Psoas muscle (tissue), 8 donors: ENCODE results near the gene PCDHA7. TPM values are rescaled to one million over a fixed set of nuclear protein-coding genes. Genes with fewer than 3 reads are reported as not detected.

Experiments
- ATAC-seq, 4 donors: fragments of 200-7000 bp; cut with Tn5 transposase; one replicate each; pipeline ENCODE4 v1.9.1; 2020; ENCODE audit warnings: moderate library complexity in 3 of 4, mild to moderate bottlenecking in 2 of 4
- DNase-seq, 2 donors: peaks; one replicate each; pipeline ENCODE4 v3.0.0-alpha.2; 2020
- H3K27ac ChIP-seq: fragments of 200-600 bp; one replicate; pipeline ENCODE4 v1.8.0; 2022
- H3K27me3 ChIP-seq, 3 donors: fragments of 200-600 bp in 1 of 3; one replicate each; pipeline versions ENCODE4 v1.6.1 to v1.8.0; 2013 to 2022; ENCODE audit warnings: low read length in 2 of 3, mild to moderate bottlenecking in 2 of 3, moderate library complexity in 1 of 3; ENCODE audit not compliant: insufficient read depth in 3 of 3
- H3K36me3 ChIP-seq, 2 donors: fragments of 200-600 bp in 1 of 2; one replicate each; pipeline versions ENCODE4 v1.6.1 to v1.8.0; 2013 to 2022; ENCODE audit warnings: low read depth in 1 of 2, mild to moderate bottlenecking in 1 of 2, moderate library complexity in 1 of 2; ENCODE audit not compliant: insufficient read depth in 1 of 2
- H3K4me1 ChIP-seq: fragments of 200-600 bp; one replicate; pipeline ENCODE4 v1.8.0; 2022
- H3K4me3 ChIP-seq: fragments of 200-600 bp; one replicate; pipeline ENCODE4 v1.8.0; 2022; ENCODE audit warnings: mild to moderate bottlenecking
- H3K9me3 ChIP-seq: fragments of 200-600 bp; one replicate; pipeline ENCODE4 v1.8.0; 2022
- WGBS, 3 donors: extraction: QIAGEN DNeasy Blood & Tissue Kit; methylation state at CpG; one replicate each; pipeline versions ENCODE4 v1.1.6 to v1.1.7; 2013; 5-methylcytosine and 5-hydroxymethylcytosine counted together
- intact Hi-C, 2 donors: fragments of 100-400 bp; cut with DNase I; formaldehyde crosslinking; loops; one replicate each; pipeline versions ENCODE4 v1.11.0 to v1.14.2; 2022
- polyA plus RNA-seq, 3 donors: library from polyadenylated mRNA; stranded (reverse); fragments of 200-250 nt; gene quantifications; one replicate each; pipeline ENCODE4 v1.2.3, GENCODE V29; 2013
- total RNA-seq, 4 donors: library from RNA; stranded (reverse); fragmentation: NEBNext Ultra II Directional in 2 of 4; extraction: Animal tissue kit (Norgen Biotek cat#: 25700) in 2 of 4; gene quantifications; one replicate each; pipeline versions ENCODE4 v1.2.1 to v1.2.4, GENCODE V29; 2021 to 2023
- TF ChIP-seq, protein P1 (sequence below): fragments of 200-600 bp; IDR thresholded peaks from one replicate; pipeline ENCODE4 v1.8.0; 2022; ENCODE audit warnings: antibody characterized with exemption
- donor health status: healthy with polysubstance abuse.
- donor health status: DM: no; HTN: no; CAD: no; lungs with moderate emphysema.
- donor health status: Bipolar disorder and iron deficiency.
- donor health status: healthy.
- donor health status: DM: yes; HTN: yes; CAD: no.
- donor health status: DM: no; HTN: no; CAD: no.
- donor health status: DM: no; HTN: no; CAD: no.
- donor health status: DM: yes; HTN: yes; CAD: no.

Gene PCDHA7
- total and polyA plus RNA-seq, 7 donors: 0.01 to 0.08 (median 0.07) TPM; not detected in 4

DNA sequence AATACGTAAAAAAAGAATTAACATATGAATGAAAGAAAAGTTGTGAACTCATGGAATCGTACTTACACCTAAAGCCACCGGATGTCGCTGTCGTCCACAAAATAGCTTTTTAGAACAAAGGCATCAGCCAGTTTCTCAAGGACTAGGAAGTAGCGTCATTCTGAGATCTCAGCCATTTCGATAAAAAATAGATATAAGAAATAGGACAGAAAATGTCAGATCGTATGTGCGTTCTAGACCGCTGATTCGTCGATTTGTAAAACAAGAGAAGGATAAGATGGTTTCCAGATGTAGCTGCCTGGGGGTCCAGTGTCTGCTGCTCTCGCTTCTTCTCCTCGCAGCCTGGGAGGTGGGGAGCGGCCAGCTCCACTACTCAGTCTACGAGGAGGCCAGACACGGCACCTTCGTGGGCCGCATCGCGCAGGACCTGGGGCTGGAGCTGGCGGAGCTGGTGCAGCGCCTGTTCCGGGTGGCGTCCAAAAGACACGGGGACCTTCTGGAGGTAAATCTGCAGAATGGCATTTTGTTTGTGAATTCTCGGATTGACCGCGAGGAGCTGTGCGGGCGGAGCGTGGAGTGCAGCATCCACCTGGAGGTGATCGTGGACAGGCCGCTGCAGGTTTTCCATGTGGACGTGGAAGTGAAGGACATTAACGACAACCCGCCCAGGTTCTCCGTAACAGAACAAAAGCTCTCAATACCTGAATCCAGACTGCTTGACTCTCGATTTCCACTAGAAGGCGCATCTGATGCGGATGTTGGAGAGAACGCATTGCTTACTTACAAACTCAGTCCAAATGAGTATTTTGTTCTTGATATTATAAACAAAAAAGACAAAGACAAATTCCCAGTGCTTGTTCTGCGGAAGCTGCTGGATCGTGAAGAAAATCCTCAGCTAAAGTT is 22.0 kb downstream of the PCDHA7 start, which contains the start of gene PCDHA10:
TSS of gene PCDHA10 (plus strand) at position 126 of the 903 bp plus-strand sequence. CDS start at position 278, 152 bp downstream.
- DNase-seq: no peak
- TF ChIP-seq, protein P1, sequence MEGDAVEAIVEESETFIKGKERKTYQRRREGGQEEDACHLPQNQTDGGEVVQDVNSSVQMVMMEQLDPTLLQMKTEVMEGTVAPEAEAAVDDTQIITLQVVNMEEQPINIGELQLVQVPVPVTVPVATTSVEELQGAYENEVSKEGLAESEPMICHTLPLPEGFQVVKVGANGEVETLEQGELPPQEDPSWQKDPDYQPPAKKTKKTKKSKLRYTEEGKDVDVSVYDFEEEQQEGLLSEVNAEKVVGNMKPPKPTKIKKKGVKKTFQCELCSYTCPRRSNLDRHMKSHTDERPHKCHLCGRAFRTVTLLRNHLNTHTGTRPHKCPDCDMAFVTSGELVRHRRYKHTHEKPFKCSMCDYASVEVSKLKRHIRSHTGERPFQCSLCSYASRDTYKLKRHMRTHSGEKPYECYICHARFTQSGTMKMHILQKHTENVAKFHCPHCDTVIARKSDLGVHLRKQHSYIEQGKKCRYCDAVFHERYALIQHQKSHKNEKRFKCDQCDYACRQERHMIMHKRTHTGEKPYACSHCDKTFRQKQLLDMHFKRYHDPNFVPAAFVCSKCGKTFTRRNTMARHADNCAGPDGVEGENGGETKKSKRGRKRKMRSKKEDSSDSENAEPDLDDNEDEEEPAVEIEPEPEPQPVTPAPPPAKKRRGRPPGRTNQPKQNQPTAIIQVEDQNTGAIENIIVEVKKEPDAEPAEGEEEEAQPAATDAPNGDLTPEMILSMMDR: no peak
- Histone ChIP-seq H3K36me3 (no peaks in the 10 kb centered on the region), H3K4me3 (no peak within 1 kb of the TSS), H3K4me1 (no peaks in the 10 kb centered on the region), H3K9me3 (peaks cover 2% of the 10 kb centered on the region), H3K27ac (no peak within 1 kb of the TSS), H3K27me3 (peaks cover 0 to 14% (median 4%) of the 10 kb centered on the region in 3 donors)
- intact Hi-C loops: no loop called here
- WGBS, 3 donors: 18 to 19% methylated on average over 31 to 44 of the region's 44 CpGs; no CpG with 5 or more reads in 1 of the 3 donors
- ATAC-seq: no peak

- no peak overlapping the region for H3K27ac ChIP-seq
- intact Hi-C loops: no loop called here
- peaks cover 0 to 19% (median 6%) of the 10 kb centered on the region in 3 donors for H3K27me3 ChIP-seq
- H3K4me1 ChIP-seq: no peaks in the 10 kb centered on the region
- no peaks in the 10 kb centered on the region for H3K36me3 ChIP-seq
- no peak for ATAC-seq
- 48 to 60% methylated on average over 74 to 94 of the region's 94 CpGs; no CpG with 5 or more reads in 1 of the 3 donors for WGBS, 3 donors
- peaks cover 2% of the 10 kb centered on the region for H3K9me3 ChIP-seq
- H3K4me3 ChIP-seq: no peak overlapping the region
- TF ChIP-seq, protein P1: no peak
- no peak for DNase-seq
Measured at GRCh38 chr5:140857177-140857986, 23.3 kb downstream of the PCDHA7 start.

DNA sequence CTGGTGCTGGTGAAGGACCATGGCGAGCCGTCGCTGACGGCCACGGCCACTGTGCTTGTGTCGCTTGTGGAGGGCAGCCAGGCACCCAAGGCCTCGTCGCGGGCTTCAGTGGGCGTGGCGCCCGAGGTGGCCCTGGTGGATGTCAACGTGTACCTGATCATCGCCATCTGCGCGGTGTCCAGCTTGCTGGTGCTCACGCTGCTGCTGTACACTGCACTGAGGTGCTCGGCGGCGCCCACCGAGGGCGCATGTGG is 23.8 kb downstream of the PCDHA7 start:
- H3K27ac ChIP-seq: no peak overlapping the region
- no peak overlapping the region for H3K4me3 ChIP-seq
- no peak for ATAC-seq
- no peaks in the 10 kb centered on the region for H3K36me3 ChIP-seq
- TF ChIP-seq, protein P1: no peak
- no peaks in the 10 kb centered on the region for H3K4me1 ChIP-seq
- H3K9me3 ChIP-seq: peaks cover 4% of the 10 kb centered on the region
- DNase-seq: peak; percentile 11 to 46
- peaks cover 0 to 19% (median 6%) of the 10 kb centered on the region in 3 donors for H3K27me3 ChIP-seq
- WGBS, 3 donors: 55% methylated on average over 22 of the region's 22 CpGs; no CpG with 5 or more reads in 2 of the 3 donors
- intact Hi-C loops: no loop called here

DNA sequence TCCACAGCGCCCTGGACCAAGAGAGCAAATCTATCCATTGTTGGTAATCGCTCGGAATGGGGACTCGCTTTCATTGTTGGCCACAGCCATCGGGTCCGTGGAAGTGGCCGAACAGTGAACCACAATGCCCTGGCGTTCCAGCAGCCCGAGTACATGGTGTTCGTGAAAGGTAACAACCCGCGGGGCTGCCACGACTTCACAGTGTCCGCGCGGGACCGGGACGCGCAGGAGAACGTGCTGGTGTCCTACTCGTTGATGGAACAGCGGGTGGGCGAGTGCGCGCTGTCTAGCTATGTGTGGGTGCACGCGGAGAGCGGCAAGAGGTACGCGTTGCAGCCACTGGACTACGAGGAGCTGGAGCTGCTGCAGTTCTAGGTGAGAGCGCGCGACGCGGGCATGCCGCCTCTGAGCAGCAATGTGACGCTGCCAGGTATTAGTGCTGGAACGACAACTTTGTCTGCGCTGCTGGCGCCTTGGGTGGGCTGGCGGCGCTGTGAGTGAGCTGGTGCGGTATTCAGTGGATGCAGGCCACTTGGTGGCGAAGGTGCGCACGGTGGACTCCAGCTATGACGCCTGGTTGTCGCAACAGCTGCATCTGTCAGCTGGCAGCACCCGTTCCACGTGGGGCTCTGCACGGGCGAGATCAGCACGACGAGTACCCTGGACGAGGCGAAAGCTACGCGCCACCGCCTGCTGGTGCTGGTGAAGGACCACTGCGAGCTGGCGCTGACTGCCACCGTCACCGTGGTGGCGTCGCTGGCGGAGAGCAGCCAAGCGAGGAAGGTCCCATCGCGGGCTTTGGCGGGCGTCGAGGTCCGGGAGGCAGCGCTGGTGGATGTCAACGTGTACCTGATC is 28.6 kb downstream of the PCDHA7 start:
- DNase-seq (no peak), ATAC-seq (no peak)
- intact Hi-C loops: no loop called here
- Histone ChIP-seq H3K9me3 (peaks cover 4% of the 10 kb centered on the region), H3K36me3 (no peaks in the 10 kb centered on the region), H3K4me1 (no peaks in the 10 kb centered on the region), H3K4me3 (no peak overlapping the region), H3K27me3 (peaks cover 0 to 5% (median 4%) of the 10 kb centered on the region in 3 donors), H3K27ac (no peak overlapping the region)
- TF ChIP-seq, protein P1: no peak
- 37 to 45% (median 38%) methylated on average over 76 of the region's 76 CpGs for WGBS, 3 donors
